KBM-7 (cell line): ENCODE results near the gene LCMT1.
A peak's percentile ranks its signal among the peaks of the same experiment; 100 is the strongest.
"Not testable (repeated sequence)": the region's sequence is repeated elsewhere in the genome, so short reads cannot be mapped to it uniquely, and the experiment has no call there.

Experiments
- DNase-seq: peaks from one replicate; pipeline ENCODE4 v3.0.0-alpha.2; 2015
- in situ Hi-C: fragments of 300-500 bp; cut with MboI; formaldehyde crosslinking; loops from 2 replicates; pipeline ENCODE4 v1.14.3; 2020; ENCODE audit warnings: low sequenced_read_pairs, low pct_unique_long_range_greater_than_20kb, mixed read lengths

The LCMT1 gene

DNA sequence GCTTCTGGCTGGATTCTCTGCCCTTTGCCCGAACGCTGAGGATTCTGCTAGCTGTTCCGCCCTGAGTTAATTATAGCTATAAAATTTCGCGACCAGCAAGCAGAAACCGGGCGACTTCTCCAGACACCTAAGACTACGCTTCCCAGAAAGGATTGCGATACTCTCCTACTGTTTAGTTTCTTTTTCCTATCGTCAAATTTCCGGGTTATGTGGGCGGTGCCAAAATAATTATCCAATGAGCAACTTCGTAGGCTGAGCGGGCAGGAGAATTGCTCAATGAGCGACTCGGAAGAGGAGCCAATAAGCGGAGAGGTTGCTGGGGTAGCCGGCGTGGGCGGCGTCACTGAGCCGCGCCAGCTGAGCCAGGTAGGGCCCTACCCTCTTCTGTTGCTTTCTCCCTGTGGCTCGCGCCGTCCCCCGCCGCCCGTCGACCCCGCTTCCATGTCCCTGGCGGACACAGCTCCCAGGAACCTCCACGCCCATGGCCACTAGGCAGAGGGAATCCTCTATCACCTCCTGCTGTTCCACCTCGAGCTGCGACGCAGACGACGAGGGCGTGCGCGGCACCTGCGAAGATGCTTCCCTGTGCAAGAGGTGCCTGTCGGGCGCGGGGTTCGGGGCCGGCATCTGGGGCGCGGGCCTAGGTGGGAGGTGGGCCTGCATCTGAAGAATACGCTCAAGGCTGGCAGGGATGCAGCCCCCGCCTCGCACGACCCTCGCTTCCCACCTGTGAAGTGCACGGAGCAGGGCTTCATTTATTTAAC is at the start of gene LCMT1:
Gene LCMT1 (plus strand): TSS at position 340 of the 764 bp plus-strand sequence. CDS start 142 bp downstream, at position 482.
- in situ Hi-C loops = no loop called here
- DNase-seq = peak; percentile 99

DNA sequence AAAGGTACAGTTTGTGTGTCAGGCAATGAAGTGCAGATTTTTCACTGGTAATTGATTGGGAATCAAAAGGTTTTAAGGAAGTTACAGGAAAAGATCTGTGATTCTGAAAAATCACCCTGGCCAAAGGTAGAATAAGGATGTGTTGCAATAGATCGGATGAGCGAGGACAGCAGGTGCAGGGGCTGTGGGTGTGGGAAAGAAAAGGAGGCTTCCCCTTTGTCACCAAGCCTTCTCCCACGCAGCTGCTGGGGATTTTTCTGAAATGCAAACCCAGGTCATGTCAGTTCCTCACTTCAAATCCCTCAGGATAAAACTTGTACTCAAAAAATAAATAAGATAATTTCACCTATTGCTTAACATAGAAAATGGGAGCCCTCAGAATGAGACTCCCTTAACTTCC is 48.4 kb upstream of the LCMT1 start:
- in situ Hi-C loops = no loop called here
- DNase-seq = peak; percentile 67

DNA sequence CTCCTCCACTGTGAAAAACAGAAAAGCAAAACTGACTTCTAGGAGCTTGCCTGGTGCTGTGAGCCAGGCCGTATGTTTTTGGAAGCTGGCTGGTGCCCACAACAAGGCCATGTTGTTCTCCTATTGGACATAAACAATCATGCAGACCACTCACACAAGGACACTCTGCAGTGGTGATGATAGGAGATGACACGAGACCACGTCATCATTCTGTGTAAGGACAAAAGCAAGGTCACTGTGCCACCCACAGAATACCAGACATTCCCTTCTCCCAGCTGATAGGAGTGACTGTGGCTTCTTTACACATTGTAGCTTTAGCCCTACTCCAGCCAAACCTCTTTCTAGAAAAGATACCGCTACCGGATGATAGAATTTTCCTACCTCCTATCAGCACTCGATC is 47.7 kb upstream of the LCMT1 start:
- in situ Hi-C loops = no loop called here
- DNase-seq = no peak

- in situ Hi-C loops = not testable (repeated sequence)
These were observed 47.3 kb upstream of the LCMT1 start for GRCh38 chr16:25064281-25064680.

GRCh38 chr16:25064937-25065336 is 46.6 kb upstream of the LCMT1 start:
- in situ Hi-C loops = no loop called here
- no peak for DNase-seq

More at GRCh38 chr16:25064281-25064680, 47.3 kb upstream of the LCMT1 start:
- not testable (repeated sequence) for DNase-seq

GRCh38 chr16:25065899-25066298 is 45.6 kb upstream of the LCMT1 start:
- in situ Hi-C loops = no loop called here

DNA sequence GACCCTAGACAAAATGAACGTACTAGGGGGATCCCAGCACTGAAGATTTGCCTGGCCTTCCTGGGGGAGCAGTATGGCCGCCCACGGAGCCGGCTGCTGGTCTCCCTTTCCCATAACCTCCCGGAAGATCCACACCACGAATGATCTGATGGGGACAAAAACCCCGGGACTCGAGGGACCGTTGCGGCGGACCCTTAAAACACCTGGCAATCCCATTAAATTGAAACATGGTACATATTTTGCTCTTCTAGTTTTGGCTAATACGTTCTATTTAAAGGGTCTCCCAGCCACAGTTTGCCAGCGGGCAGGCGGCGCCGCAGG is 45.2 kb upstream of the LCMT1 start:
- in situ Hi-C loops = no loop called here
- DNase-seq = peak; percentile 27

More at GRCh38 chr16:25065899-25066298, 45.6 kb upstream of the LCMT1 start:
- no peak for DNase-seq

DNA sequence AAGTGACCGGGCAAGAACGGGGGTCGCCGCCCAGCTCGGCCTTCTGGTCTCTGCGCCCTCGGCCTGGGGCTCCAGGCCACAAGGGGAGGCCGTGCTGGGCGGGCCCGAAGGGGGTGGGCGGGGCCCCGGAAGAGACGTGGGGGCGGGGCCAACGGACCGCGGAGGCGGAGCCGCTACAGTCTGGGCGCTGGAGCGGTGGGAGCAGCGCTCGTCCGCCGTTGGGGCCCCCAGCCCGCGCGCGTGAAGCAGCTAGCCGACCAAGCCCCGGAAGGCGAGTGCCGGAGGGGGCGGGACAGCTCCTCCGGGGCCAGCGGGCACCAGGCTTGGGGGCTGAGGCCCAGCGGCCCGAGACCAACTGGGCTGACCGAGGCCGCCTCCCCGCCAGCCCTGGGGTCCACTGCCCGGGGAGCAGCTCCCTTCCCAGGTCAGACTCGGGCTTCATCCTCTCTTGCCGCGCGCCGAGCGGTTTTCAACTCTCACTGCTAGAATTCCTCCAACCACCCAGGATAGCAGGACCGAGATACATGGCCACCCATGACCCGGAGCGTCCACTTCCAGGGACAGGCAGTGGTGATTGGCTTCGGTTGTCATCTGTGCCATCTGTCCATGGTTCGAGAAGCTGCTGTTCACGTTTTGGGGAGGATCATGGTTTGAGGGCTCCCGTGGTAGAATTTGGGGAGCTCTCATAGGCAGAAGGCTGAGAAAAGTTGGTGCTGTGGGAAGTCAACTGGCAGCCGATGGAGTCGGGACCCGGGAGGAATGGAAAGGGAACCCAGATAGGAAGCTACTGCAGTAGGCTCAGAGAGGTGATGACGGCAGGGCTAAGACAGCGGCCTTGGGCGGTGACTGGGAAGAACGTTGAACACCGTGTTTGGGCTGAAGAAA is 44.6 kb upstream of the LCMT1 start:
- in situ Hi-C loops = no loop called here

DNA sequence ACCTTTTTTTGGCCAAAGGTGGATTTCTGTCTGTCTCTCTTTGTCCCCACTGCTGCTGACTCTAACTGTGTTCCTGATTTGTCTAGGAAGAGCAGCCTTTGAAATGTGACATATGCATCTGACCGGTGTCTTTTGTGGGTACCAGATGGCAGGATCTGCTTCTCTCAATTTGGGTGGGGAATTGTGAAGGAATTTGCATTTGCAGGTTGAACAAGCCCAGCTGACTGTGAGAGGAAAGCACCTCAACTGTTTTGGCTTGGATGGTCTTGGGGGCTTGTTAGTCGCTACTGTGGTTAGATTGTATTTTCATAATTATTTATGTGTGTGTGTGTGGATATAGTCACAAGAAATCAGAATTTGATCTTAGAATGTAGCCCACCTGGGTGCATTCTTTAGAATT is 37.7 kb upstream of the LCMT1 start:
- no peak for DNase-seq
- in situ Hi-C loops = no loop called here

More for the DNA sequence above, 44.6 kb upstream of the LCMT1 start:
- peak; percentile 62 for DNase-seq

DNA sequence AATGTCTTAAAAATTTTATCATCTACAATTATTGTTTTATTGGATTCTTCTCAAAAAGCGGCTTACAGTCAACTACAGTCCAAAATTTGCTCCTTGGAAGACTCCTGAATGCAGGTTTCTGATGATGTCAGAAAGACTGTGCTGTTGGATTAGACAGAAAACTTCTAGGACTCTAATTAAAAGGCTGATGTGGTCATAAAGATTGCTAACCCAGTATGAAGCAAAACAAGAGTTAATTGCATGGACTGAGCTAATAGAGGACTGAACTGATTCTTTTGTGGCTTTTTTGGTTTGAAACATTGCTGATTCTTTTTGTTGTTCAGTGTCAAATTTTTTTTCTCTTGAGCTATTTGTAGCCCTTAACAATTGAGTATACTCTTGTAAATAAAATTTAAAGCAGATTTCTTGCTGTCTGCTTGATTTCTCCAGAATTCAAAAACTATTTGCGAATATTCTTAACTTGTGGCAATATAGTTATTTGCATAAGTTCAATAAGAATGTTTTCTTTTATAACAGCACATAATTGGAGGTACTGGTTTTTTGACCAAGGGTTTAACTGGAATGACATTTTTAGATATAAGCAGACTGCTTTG is 33.1 kb upstream of the LCMT1 start:
- DNase-seq = no peak
- in situ Hi-C loops = no loop called here

DNA sequence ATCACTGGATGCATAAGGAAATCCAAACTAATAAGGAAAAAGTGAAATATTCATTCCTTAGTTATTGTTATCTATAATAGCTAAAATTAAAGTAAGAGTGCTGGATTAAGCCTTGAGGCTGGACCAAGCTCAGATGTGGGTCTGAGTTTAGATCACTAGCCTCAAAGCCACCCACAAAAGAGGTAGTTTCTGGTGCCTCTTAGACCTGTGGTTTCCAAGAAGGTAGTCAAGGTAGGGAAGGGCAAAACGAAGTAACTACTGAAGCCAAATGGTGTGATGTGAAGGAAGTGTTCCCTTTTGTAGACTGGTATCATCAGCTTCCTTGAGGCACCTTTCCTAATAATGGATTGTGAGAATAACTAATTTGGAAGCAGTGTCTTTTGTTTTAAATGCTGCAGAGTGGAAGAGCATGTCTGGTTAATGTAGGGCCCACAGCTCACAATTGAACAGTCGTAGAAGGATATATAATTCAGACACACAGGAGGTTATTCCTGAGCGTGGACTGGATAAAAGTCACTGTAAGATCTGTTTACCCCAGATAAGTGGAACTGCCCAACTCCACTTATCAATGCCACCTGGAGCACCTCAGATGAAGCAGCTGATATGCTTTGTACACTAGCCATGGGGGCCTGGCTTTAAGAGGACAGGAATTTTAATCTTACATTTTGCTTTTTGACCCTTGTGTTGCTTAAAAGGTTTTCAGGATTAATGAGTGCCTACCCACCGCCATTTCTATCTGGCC is 31.7 kb upstream of the LCMT1 start:
- DNase-seq = no peak
- in situ Hi-C loops = no loop called here

GRCh38 chr16:25080420-25081131 is 31.0 kb upstream of the LCMT1 start:
- in situ Hi-C loops = no loop called here
- no peak for DNase-seq

GRCh38 chr16:25081702-25082101 is 29.8 kb upstream of the LCMT1 start:
- no peak for DNase-seq
- in situ Hi-C loops = no loop called here

GRCh38 chr16:25083065-25083464 is 28.5 kb upstream of the LCMT1 start:
- in situ Hi-C loops = no loop called here
- DNase-seq = no peak

DNA sequence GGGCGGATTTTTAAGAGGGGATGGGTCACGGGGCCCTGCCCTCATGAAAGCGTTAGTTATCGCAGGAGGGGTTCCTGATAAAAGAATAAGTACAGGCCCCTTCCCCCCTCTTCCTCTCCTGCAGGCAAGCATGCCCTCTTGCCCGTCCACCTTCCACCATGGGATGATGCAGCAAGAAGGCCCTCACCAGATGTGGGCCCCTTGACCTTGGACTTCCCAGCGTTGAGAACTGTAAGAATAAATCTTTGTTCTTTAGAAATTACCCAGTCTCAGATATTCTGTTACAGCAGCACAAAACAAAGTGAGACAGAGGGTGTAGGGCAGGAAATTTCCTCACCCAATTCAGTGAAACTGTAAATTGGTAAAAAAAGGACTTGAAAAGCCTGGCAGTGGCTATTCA is 27.8 kb upstream of the LCMT1 start:
- no peak for DNase-seq
- in situ Hi-C loops = no loop called here

GRCh38 chr16:25084797-25085196 is 26.7 kb upstream of the LCMT1 start:
- DNase-seq = no peak
- in situ Hi-C loops = no loop called here

GRCh38 chr16:25087761-25088160 is 23.8 kb upstream of the LCMT1 start:
- in situ Hi-C loops = no loop called here
- DNase-seq = no peak

GRCh38 chr16:25089351-25089750 is 22.2 kb upstream of the LCMT1 start:
- in situ Hi-C loops = no loop called here
- DNase-seq = no peak

DNA sequence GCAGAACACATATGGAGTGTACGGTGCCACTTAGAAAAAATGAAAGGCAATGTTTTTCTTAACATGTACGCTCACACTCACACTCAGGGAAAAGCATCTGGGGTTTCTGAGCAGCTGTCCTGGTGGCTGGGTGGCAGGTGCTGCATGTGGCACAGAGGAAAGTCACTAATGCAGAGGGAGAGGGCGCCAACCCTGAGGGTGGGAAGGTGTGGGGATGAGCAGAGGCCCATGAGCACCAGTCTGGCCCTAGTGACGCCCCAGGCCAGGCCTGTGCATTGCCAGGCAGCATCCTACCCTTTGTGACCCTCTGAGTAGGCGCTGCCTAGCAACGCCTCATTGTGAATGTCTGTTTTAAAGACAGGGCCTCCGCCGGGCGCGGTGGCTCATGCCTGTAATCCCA is 19.1 kb upstream of the LCMT1 start:
- in situ Hi-C loops = no loop called here
- peak; percentile 12 for DNase-seq
